HG03571 (cell line): Measurements from ENCODE around the gene PRDM7.
"Not testable (repeated sequence)": the region's sequence is repeated elsewhere in the genome, so short reads cannot be mapped to it uniquely, and the experiment has no call there.

Experiments
- ATAC-seq: cut with Tn5 transposase; IDR thresholded peaks from one replicate; pipeline ENCODE4 v1.9.1; 2021; ENCODE audit not compliant: unreplicated experiment

Gene PRDM7

DNA sequence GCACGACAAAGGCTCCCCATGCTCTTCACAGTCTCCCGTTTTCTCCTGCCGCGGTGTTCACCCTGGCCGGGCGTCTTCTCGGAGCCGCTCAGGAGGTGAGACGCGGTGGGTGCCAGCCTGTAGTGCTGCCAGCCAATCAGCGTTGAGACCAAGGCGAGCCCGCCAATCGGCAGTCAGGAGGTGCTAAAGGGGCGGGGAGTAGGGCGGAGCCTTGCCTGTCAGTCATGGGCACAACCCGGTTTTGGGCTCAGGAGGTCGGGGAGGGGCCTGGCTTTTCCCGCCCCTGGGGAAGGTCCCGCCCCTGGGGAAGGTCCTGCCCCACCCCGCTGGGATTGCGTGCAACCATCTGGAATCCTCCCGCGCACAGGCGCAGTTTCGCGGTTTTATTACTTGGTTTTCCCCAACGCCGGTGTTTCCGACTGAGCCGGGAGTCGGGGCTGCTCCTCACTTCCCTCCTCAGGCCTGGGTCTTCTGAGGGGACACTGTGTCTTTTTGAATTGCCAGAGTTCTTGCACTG, at the start of gene PRDM7:
TSS of gene PRDM7 (minus strand) at position 92 of the 517 bp plus-strand sequence. CDS start 1,421 bp downstream, outside the sequence.
- peak; percentile 93 for ATAC-seq

DNA sequence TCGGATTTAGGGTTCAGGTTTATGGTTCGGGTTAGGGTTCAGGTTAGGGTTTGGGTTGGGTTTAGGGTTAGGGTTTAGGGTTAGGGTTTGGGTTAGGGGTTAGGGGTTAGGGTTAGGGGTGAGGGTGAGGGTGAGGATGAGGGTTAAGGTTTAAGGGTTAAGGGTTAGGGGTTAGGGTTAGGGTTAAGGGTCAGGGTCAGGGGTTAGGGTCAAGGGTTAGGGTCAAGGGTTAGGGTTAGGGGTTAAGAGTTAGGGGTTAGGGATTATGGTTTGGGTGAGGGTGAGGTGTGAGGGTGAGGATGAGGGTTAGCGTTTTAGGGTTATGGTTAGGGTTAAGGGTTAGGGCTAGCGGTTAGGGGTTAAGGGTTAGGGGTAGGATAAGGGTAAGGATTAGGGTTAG, 44.7 kb upstream of the PRDM7 start:
- ATAC-seq, result not testable (repeated sequence)

DNA sequence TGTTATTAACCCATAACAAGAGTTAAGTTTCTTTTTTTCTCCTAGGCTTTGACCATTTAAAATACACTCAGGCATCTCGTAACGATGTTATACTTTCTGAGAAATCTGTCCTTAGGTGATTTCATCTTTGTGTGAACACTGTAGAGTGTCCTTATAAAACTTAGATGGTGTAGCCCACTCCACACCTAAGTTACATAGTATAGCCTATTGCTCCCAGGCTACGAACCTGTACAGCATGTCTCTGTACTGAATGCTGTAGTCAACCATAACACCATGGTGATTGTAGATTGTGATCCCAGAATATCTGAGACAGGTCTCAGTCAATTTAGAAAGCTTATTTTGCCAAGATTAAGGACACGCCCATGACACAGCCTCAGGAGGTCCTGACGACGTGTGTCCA, 30.5 kb upstream of the PRDM7 start:
- ATAC-seq, result not testable (repeated sequence)

DNA sequence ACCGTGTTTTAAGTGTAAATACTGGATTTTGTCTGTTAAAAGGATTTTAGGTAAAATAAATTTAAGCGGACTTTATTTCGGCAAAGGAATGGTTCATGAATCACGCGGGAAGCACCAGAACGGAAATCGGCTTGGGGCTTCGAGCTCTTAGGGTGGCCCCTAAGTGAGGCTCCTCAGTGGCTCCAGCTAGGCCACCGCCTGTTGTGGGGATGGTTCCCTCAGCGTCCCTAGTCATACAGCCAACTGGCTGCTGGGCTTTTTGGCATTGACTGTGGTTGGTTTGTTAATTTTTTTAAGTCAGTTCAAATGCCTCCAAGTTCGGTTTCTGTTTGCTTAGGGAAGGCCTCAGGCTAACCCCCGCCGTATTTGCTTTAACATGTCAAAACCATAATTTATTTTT, 29.9 kb upstream of the PRDM7 start:
- not testable (repeated sequence) for ATAC-seq

DNA sequence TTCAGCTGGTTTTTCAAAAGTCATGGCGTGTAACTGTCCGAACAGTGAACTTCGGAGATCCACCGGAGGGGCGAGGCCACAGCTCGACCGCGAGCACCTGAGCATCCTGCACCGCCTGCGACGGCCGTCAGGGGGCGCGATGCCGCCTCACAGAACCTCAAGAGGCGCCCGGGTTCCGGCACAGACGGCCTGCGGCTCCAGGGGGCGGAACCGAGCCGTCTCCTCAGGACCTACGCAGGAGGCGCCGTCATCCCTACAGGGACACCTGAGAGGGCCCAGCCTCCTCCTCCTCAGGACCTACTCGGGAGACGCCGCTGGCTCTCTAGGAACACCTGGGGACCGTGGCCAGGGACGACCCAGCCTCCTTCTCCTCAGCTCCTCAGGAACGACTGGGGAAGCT, 29.1 kb upstream of the PRDM7 start:
- not testable (repeated sequence) for ATAC-seq

DNA sequence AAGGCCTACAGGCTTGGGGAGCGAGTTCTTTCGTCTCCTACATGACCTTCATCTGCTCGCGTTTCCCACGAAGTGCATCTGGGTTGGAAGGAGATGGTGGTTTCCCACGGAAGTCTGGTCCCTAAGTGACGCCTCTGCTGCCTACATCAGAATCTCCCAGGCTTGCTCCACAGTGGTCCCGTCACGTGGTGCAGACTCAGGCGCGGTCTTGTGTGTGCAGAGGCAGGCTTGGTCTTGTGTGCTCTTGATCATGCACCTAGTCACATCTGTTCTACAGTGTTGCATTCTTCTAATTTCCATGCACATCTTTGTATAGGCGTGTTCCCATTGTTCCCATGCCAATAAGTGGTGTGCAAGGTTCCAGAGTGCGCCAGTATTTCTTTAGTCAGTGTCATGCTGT, 27.6 kb upstream of the PRDM7 start:
- not testable (repeated sequence) for ATAC-seq

DNA sequence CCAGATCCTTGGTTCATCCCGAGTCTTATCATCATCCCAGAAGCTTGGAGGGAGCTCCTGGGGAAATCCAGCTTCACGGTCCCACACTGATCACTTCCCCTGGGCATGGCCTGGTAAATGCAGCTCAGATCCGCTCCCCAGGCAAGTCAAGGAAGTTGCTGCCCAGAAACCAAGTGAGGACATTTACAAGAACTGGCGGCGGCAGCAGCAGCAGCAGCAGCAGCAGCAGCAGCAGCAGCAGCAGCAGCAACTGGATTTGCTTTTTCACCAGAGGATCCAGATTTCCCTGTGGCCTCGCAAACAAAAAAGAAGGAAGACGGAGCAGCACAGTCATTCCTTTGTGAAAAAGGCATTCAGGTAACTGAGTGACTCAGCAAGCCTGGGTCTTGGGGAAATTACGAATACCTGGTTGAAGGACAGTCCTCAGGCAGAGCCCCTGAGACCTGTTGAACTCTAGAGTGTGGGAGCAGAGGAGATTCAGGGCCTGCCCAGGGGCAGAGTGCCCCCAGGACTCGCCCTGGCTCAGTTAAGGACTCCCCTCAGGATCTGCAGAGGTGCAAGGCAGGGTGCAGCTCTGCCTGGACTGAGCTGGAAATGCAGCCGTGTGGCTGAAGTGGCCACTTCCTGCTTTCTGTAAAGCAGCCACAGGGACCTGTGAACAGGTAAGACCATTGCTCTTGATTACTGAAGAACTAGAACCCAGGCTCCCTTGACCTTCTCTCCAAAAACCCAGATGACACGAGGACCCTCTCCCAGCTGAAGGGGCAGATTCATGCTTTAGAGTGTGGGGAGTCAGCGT, 25.2 kb upstream of the PRDM7 start:
- ATAC-seq, result not testable (repeated sequence)

DNA sequence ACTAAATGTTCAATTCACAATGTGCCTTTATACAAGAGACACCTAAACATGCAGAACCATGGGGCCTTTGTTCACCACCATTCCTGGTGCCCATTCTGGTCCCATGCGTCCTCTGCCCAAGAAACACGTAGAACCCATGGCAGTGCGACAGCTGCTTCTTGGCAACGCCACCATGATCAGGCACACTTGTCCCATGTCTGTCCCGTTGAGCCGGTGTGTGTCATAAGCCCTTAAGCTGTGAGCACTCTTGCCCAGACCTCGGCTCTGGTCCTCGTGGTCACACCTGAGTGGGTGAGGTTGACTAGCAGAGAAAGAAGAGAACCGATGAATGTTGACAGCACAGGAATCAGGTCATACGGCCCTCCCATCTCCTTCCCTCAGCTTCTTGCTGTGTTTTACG, 24.2 kb upstream of the PRDM7 start:
- not testable (repeated sequence) for ATAC-seq

DNA sequence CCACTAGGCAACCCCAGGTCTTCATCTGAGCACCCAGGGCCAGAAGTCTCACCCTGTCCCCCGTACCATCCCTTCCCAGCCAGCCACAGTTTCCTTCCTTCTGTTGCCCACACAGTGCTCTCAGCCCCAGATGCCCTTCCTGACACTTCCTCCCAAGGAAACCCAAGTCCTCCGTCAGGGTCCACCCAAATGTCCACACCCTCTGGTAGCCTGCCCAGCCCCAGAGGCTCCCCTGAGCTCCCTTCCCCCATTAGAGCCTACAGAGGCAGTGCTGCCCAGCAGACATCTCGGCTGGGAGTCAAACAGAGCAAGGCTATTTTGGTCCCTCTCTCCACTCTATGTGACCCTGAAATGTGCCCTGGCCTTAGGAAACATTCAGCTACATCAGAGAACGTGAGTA, 23.7 kb upstream of the PRDM7 start:
- not testable (repeated sequence) for ATAC-seq

DNA sequence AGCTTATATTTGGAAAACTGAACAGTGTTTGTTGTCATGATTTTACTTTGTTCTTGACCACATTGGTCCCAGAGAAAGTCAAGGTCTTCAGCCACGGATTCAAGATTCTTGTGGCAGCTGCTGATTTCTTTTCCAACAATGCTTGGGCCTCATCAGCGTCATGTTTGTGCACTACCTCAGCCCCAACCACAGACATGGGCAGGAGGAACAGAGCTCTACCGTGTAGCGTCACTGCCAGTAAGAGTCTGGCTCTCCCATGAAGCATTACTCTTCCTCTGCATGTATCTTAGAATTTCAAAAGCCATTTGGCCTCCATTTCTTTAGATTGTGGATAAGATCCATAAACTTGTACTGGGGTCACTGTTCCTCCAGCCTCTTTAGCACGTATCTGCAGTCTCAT, 23.1 kb upstream of the PRDM7 start:
- not testable (repeated sequence) for ATAC-seq

DNA sequence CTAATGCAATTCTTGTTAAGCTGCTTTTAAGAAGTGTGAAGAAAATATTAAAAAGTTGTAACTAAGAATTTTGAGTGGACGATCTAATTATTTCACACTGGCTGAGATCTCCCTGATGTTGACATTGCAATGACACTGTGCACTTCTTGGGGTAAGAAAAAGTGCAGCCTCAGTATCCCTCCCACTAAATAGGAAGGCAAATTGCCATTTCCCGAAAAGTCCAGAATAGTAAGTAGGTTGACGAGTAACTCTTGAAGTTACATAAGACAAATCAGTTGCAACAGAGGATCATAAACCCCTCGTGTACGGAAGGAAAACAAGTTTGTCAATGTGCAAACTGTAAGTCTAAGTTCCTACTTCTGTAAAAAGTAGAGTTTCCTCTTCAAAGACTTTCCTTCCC, 21.8 kb upstream of the PRDM7 start:
- ATAC-seq, result not testable (repeated sequence)

DNA sequence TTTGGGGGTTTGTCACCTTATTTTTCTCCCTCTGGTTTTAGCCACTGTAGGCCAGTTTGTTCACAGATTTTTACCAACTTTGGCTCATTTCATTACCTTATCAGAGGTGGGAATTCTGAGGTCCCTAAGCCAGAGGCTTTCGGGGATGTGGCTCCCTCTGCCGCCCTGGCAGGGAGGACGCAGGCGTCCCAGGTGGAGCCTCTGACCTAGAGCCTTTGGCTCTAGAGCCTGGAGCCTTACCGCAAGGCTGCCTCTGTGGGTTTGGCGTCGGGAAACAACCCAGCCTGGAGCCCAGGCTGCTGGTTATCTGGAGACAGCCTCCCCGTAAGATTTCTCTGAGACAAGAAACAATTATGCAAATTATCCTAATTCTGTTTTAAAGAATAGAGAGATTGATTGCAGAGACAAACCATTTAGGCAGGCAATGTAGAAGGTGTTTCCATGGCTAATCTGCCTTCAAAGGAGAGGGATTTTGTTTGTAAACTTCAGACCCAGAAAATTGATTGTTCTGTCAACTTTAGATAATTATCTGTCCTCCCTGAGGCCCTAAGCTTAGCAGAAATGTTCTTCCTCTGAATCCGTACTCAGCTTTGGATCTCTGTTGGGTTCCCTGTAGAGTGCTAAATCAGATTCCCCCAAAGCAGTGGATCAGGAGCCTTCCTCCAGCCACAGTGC, 20.0 kb upstream of the PRDM7 start:
- not testable (repeated sequence) for ATAC-seq

DNA sequence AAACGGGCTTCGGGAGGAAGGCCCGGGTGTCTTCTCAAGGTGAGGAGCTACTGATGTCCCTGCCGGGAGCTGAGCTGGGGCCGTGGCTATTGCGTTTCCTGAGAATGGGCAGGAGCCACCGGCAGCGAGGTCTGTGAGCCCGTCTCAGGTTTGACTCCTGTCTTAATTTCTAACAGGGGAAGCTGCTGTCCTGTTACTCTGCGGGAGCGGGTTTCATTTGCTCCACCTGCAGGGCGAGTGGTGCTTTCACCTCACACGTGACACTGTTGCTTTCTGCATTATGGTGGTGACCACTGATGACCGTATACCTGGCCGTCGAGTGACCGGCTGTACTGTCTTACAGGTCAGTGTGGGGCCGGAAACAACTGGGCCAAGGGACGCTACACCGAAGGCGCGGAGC, 17.7 kb upstream of the PRDM7 start:
- ATAC-seq, result not testable (repeated sequence)

DNA sequence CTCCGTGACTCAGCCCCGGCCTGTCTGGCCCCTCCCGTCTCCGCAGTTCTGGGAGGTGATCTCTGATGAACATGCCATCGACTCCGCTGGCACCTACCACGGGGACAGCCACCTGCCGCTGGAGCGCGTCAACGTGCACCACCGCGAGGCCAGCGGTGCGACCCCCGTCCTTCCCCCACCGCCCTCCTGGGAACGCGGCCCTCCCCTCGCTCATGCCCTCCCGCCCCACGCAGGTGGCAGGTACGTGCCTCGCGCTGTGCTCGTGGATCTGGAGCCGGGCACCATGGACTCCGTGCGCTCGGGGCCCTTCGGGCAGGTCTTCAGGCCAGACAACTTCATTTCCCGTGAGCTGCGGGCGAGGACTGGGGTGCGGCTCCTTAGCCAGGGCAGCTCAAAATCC, 17.2 kb upstream of the PRDM7 start:
- ATAC-seq, result not testable (repeated sequence)

DNA sequence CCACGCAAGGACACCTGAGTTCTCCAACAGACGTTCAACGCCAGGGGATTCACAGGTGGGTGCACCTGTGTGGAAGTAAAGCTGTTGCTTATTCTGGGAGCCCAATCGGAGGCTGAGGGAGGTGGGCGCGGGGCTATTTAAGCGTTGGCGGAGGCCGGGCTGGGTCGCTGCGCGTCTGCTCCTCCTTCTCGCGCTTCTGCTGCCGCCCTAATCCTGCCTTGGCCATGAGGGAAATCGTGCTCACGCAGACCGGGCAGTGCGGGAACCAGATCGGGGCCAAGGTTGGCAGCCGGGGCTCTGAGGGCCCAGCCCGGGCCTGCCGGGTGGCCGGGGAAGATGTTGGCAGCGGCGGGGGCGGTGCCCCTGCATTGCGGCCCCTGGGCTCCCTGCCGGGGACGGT, 16.7 kb upstream of the PRDM7 start:
- not testable (repeated sequence) for ATAC-seq

DNA sequence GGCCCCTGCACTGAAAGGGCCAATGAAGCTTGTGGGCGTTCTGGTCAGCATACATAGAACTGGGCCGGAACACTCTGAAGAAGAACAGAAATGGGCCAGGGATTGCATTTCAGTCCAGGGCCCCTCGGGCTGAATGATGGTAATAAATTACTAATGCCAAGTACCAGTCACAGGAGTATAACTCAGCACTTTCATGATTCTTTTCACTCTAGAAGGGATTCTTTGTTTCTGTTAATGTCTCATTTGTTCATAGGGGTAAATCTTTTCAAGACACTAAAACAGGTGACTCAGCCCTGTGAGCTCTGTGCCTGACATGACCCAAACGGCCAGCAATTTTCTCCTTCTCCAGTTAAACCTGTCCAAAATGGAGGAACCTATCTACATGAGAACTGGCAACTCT, 15.7 kb upstream of the PRDM7 start:
- ATAC-seq, result not testable (repeated sequence)

DNA sequence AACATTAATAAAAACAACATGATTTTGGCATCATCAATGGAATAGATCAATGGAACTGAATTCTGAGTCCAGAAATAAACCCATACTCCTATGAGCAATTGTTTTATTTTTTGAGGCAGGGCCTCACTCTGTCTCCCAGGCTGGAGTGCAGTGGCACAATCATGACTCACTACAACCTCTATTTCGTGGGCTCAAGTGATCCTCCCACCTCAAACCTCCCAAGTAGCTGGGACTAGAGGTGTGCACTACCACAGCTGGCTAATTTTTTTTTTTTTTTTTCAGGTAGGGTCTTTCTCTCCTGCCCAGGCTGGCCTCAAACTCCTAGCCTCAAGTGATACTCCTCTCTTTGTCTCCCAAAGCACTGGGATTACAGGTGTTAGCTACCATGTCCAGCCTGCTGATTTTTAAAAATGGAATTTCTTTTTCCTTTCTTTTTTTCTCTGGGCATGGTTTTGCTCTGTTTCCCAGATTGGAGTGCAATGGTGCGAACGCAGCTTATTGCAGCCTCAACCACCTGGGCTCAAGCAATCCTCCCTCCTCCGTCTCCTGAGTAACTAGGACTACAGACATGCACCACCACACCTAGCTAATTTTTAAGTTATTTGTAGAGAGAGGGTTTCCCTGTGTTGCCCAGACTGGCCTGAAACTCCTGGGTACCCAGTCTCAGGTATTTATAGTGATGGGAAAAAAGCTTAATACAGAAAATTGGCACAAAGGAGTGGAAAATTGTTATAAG, 7.3 kb upstream of the PRDM7 start:
- ATAC-seq, result no peak

DNA sequence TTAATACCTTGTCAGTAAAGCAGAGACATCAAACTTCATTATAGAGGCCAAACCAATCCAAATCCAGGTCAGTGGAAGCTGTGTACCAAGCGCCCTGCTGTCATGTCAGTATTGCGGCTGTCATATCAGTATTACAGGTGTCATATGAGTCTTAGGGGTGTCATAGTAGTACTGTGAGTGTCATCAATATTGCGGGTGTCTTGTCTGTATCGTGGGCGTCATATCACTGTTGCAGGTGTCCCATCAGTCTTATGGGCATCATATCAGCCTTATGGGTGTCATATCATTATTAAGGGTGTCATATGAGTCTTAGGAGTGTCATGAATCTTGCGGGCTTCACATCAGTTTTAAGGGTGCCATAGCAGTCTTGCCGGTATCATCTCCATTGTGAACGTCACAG, 6.0 kb upstream of the PRDM7 start:
- no peak for ATAC-seq

DNA sequence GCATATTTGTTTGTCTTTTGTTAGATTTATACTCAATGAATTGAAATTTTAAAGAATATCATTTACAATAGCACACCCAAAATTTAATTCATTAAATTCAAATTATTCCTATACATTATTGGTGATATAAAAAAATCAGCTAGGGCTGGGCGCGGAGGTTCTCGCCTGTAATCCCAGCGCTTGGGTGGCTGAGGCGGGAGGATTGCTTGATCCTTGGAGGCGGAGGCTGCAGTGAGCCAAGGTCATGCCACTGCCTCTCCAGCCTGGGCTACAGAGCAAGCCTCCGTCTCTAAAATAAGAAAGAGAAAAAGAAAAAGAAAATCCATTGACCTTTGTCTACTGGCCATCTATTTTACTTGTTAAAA, 4.5 kb upstream of the PRDM7 start:
- ATAC-seq, result no peak

DNA sequence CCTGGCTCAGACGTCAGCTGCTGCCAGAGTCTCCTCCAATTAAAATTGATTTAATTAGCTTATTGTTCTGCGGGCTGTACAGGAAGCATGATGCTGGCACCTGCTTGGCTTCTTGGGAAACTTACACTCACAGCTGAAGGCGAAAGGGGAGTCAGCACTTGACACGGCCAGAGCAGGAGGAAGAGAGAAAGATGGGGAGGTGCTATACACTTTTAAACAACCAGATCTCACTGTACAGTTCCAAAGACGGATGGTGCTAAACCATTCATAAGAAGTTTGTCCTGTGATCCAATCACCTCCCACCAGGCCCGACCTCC, 1.4 kb upstream of the PRDM7 start:
- no peak for ATAC-seq

DNA sequence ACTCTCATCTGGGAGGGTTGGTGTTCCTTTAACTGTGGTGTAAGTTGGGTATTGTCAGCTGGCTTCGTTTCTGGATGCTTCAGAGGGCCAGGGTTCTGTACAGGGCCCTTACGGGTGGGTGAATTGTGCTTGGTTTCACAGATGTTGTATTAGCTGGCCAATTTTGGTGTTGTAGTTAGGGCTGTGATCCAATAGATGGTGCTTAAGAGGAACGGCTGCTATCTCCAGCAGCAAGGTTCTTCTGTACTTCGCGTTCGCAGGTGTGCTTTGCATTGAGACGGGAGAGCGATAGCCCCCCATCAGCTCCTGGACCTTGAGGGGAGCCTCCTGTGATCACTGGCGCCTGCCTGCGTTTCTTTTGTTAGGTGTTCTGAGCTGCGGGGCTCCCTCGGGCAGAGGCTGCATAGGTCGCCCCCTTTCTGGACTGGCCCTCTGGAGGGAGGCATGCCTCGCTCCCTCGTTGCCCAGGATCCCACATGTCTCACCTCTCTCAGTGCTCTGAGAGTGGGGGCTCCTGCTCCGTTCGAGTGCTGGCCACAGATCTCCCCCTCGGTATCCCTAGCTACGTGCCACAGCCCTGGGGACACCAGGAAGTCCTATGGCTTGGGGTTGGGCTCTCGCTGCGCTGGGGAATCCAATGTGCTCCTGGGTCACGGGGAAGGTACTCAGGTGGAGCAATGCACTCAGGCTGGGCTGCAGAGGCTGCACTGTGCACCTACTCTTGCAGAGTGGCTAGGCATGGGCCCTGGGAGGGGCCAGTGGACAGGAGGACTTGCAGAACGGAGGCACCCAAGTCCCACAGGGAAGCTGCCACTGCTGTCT, 837 bp upstream of the PRDM7 start:
- peak; percentile 39 for ATAC-seq
